GM18498 (cell line): ENCODE results near the gene CSMD2.

ENCODE experiments used
- ATAC-seq: cut with Tn5 transposase; IDR thresholded peaks from one replicate; pipeline ENCODE4 v1.9.1; 2021; ENCODE audit warnings: mild to moderate bottlenecking, moderate library complexity; ENCODE audit not compliant: unreplicated experiment

The CSMD2 gene

GRCh38 chr1:33659641-33660040 lies 505.4 kb downstream of the CSMD2 start:
- ATAC-seq, result no peak

- ATAC-seq, result no peak
Observed at GRCh38 chr1:33657833-33658232, 507.2 kb downstream of the CSMD2 start.

DNA sequence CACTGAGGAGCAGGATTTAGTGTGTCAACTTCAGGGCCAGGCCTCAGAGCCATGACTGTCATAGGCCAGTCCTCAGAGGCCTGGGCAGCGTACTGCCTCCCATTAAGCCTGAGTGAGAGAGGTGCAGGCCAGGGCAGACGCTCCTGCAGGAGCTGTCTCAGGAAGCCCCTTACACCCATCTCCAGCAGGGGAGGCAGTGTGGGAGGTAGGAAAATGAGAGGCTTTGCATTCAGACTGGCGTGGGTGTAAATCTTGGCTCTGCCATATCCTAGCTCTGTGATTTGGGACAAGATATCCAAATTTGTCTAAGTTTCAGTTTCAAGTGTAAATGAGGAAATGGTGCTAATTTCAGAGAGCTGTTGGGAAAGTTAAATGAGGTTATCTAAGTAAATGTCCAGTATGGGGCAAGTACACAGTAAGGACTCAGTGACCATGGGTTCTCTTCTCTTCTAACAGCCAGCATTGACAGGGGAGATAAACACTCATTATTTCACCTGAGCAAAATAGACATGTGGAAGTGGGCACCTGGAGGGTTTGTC lies 508.5 kb downstream of the CSMD2 start:
- no peak for ATAC-seq

- no peak for ATAC-seq
Observed at GRCh38 chr1:33655496-33655895, 509.5 kb downstream of the CSMD2 start.

DNA sequence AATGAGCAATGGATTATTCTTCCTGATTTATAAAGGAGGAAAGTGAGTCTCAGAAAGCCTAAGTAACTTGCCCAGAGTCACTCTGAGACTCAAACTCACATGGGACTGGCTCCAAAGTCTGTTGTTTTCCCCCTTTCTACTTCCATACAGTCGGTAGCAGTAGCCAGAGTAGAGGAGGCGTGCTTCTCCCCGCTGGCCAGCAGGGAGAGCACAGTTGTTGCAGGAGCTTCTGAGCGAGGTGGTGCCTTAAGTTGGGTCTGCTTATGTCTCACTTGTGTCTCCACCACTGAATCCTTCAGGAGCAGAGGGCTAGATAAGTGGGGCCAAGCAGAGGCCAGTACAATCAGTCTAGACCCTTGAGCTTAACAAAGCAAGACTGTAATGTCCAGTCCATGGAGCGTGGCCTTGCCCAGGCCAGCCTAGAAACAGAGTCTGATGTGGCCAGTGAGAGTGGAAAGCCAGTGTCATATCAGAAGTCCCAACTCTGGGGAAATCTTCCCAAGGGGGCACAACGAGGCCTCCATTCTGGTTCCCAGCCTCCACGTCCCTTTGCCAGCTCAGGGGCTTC lies 510.7 kb downstream of the CSMD2 start:
- no peak for ATAC-seq

DNA sequence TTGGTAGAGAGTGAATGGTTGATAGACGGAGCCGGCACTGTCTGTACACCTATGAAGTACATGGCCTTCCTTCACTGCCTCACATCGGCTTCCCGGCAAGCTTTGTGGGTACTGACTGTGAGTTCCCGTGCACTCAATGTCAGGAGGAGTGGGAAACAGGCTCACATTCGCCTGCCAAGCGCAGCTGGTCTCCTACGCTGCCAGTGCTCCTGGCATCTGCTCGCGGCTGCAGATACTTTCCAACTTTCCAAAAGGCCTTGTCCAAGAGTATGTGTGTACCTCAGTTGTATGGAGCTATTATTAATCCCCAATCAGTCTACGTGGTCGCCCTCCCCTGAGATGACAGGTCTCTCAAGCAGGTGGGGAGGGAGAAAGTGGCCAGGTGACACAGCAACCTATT lies 511.8 kb downstream of the CSMD2 start:
- no peak for ATAC-seq

DNA sequence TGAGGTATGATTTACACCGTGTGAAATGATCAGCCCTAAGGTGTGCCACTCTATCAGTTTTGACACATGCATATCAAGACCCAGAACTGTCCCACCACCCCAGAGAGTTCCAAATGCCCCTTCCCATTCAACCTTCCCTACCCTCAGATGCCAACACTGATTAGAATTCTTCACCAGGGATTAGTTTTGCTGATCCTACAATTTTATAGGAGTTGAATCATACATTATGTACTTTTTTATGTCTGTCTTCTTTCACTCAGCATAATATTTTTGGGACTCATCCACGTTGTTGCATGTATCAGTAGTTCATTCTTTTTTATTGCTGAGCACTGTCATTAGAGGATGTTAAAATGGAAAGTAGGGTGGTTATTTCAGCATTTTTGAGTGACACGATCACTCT lies 514.3 kb downstream of the CSMD2 start:
- ATAC-seq, result no peak

GRCh38 chr1:33649759-33650158 lies 515.3 kb downstream of the CSMD2 start:
- no peak for ATAC-seq

GRCh38 chr1:33643216-33643615 lies 521.8 kb downstream of the CSMD2 start:
- ATAC-seq, result no peak

GRCh38 chr1:33641104-33641830 lies 523.8 kb downstream of the CSMD2 start:
- ATAC-seq, result no peak

- no peak for ATAC-seq
Observed at GRCh38 chr1:33640114-33640660, 524.8 kb downstream of the CSMD2 start.

DNA sequence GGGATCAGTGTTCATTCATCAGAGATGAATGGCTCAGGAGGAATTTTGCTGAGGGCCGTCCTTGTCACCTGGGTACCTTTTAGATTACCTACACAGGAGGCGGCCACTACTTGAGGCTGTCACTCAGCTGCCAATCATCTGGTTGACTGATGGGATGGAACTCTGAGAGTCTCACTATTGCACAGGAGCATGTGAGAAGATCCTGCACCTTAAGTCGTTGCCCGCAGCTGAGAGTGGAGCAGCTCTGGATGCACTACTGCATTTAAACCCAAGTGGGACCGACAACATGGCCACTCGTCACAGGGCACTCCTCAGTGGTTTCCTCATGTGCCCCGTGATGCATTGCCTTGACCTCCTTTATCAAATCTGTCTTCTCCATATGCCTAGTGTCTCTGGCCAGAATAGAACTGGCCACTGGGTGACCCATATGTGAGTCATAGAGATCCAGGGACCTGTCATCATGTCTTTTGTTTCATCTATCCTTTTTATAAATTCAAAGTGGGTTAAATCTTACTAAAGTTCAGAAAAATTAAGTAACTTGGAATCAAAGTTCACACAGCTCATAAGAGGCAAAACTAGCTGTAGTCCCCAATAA lies 527.1 kb downstream of the CSMD2 start:
- ATAC-seq, result no peak

GRCh38 chr1:33636209-33636608 lies 528.8 kb downstream of the CSMD2 start:
- ATAC-seq, result no peak

- no peak for ATAC-seq
Observed at GRCh38 chr1:33635336-33636012, 529.6 kb downstream of the CSMD2 start.

DNA sequence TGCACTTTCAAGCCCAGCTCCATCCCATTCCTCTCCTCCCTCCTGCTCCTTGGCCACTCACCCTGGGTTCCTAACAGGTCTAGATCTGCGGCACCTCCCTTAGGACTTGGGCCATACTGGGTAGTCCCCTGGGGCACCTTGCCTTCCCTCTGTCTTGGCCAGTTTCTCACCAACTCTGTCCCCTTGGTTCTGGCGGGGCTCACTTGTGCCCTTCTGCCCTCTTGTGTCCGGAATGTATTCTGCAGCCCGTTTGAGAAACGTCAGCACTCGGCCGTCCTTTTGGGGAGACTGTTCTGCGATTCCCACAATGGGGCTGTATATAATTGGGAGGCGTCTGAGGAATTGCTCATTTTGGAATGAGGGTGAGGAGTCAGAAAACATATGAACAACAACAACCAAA lies 530.2 kb downstream of the CSMD2 start:
- ATAC-seq, result no peak

DNA sequence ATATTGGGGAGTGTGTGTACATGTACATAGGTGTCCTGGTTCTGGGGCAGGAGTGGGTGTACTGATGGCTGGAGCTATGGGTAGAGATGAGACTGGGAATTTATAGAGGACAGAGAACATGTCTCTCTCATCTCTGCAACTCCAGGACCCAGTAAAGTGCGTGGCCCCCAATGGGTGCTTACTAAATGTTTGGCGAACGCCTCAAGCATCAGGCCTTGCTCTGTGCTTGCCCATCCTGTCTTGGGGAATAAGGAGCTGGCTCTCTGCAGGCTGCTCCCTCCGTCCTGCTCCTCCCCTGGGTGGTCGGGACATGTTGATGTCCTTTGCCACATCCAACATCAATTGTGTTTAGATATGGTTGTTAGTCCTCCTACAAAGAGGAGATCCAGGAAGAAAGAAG lies 530.9 kb downstream of the CSMD2 start:
- no peak for ATAC-seq

GRCh38 chr1:33633019-33633801 lies 531.8 kb downstream of the CSMD2 start:
- peak; percentile 65 for ATAC-seq

GRCh38 chr1:33630686-33631085 lies 534.3 kb downstream of the CSMD2 start:
- no peak for ATAC-seq

DNA sequence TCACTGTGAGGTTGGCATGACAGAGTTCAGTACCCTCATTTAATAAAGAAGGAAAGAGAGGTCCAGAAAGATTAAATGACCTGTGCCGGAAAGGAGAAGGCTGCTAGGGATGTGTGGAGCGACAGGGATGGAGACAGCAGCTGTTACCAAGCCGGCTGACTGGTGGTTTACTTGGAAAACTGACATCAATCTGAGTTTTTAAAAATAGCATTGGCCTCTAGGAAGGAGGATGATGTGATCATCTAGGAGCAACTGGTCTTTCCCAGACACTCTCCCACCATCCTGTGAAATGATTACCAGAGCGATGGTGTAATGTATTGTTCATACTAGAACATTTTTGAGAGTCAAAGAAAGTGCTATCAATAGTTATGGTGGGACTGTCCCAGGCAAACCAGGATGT lies 538.2 kb downstream of the CSMD2 start:
- no peak for ATAC-seq

- ATAC-seq, result no peak
Observed at GRCh38 chr1:33624991-33625870, 539.8 kb downstream of the CSMD2 start.
